Measurements from ENCODE around the gene GJB6.

GJB6 gene

GRCh38 chr13:20186771-20187170 lies 45.3 kb downstream of the GJB6 start:
- no peak for DNase-seq (ENCODE audit: low read depth)

- no peak for DNase-seq (ENCODE audit: low read depth)
These were observed 46.6 kb downstream of the GJB6 start for GRCh38 chr13:20185366-20186056.

GRCh38 chr13:20182231-20182846 lies 49.8 kb downstream of the GJB6 start:
- peak; percentile 59 for DNase-seq (ENCODE audit: low read depth)

DNA sequence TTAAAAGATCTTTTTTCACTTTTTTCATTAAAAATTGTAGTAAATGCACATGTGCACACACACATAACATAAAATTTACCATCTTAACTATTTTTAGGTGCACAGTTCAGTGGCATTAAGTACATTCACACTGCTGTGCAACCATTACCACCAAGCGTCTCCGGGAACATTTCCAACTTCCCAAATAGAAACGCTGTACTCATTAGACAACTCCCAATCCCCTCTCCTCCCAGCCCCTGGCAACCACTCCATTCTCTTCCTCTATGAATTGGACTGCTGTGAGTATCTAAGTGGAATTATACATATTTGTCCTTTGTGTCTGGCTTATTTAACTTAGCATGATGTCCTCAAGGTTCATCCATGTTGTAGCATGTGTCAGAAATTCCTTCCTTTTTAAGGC lies 50.9 kb downstream of the GJB6 start:
- no peak for DNase-seq (ENCODE audit: low read depth)

- no peak for DNase-seq (ENCODE audit: low read depth)
These were observed 54.0 kb downstream of the GJB6 start for GRCh38 chr13:20178156-20178555.

- no peak for DNase-seq (ENCODE audit: low read depth)
These were observed 54.9 kb downstream of the GJB6 start for GRCh38 chr13:20177049-20177831.

DNA sequence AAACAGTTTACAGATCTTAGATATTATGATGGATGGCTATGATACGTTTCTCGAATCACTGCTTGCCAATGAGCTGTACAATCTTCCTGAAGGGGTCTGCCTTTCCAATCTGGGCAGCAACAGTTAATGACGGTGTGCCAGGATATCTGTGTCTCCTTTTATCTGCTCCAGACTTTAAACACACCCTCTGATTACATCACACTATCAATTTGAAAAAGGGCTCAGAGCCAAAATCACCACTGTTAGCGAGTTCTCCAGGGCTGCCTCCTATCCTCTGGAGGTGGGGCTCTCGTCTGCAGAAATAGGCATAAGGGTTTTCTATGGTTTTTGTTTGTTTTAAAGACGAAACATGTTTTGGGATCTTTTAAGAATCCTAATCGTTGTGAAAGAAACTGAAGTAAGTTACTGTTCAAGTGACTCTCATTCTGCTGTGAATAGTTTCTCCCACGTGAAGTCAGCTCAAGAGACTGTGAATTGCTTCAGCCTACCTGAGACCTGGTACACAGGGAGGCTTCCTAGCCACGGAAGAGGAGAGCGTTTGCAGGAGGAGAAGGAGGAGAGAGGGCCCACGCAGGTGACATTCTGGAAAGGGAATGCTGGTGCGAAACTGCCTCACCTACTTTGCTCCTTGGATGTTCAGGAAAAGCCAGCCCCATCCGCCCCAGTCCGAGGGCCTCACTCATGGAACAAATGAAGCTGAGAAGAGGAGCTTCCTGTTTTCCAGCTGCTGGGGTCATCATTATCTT lies 56.0 kb downstream of the GJB6 start:
- no peak for DNase-seq (ENCODE audit: low read depth)

- no peak for DNase-seq (ENCODE audit: low read depth)
These were observed 56.7 kb downstream of the GJB6 start for GRCh38 chr13:20175406-20175794.

- peak; percentile 76 for DNase-seq (ENCODE audit: low read depth)
These were observed 57.3 kb downstream of the GJB6 start for GRCh38 chr13:20174656-20175405.

- DNase-seq (ENCODE audit: low read depth): no peak
These were observed 58.9 kb downstream of the GJB6 start for GRCh38 chr13:20173116-20173746.
